WTC11 (cell line): ENCODE measurements around the gene ZNF688. TPM values are rescaled to one million over a fixed set of nuclear protein-coding genes. Genes with fewer than 3 reads are reported as not detected.

Source experiments
- ATAC-seq: fragments of 200-7000 bp; cut with Tn5 transposase; 2 replicates; pipeline ENCODE4 v1.10.0; 2021; ENCODE audit warnings: mild to moderate bottlenecking, moderate library complexity
- CTCF ChIA-PET: fragments of 300-600 bp; sonication (Branson Sonifier 250); formaldehyde crosslinking; loops from one replicate; lab custom pipeline; 2021; ENCODE audit warnings: antibody characterized with exemption; lab: Charles Lee
- POLR2A ChIA-PET: fragments of 350-600 bp; sonication (Branson Sonifier 250); formaldehyde crosslinking; loops from one replicate; lab custom pipeline; 2021; ENCODE audit warnings: antibody characterized with exemption; lab: Charles Lee
- DNase-seq: peaks from one replicate; pipeline ENCODE4 v3.0.0; 2021; ENCODE audit warnings: low spot score
- H3K27ac Mint-ChIP-seq: 2 replicates; pipeline ENCODE4 v1.8.0; 2021; ENCODE audit warnings: mixed read lengths
- H3K27me3 Mint-ChIP-seq: 2 replicates; pipeline ENCODE4 v1.8.0; 2021; ENCODE audit warnings: low read depth, mild to moderate bottlenecking, moderate library complexity, mixed read lengths
- H3K36me3 Mint-ChIP-seq: 2 replicates; pipeline ENCODE4 v1.8.0; 2021; ENCODE audit warnings: mixed read lengths
- H3K4me1 Mint-ChIP-seq: 2 replicates; pipeline ENCODE4 v1.8.0; 2022; ENCODE audit warnings: mixed read lengths
- H3K4me3 Mint-ChIP-seq: 2 replicates; pipeline ENCODE4 v1.8.0; 2021; ENCODE audit warnings: mild to moderate bottlenecking, moderate library complexity, mixed read lengths
- H3K9me3 Mint-ChIP-seq: 2 replicates; pipeline ENCODE4 v1.8.0; 2021; ENCODE audit warnings: mixed read lengths
- AR ChIP-seq: fragments of 250-450 bp; sonication (Bioruptor Pico); IDR thresholded peaks from 2 replicates; pipeline ENCODE4 v1.9.0; 2021; ENCODE audit warnings: mild to moderate bottlenecking
- E2F1 ChIP-seq: sonication (generic); formaldehyde crosslinking; IDR thresholded peaks from 2 replicates; pipeline ENCODE4 v1.8.0; 2022; ENCODE audit warnings: mild to moderate bottlenecking, missing genetic modification reagents
- EMX1 ChIP-seq: fragments of 250-450 bp; sonication (Bioruptor Pico); IDR thresholded peaks from 2 replicates; pipeline ENCODE4 v1.8.0; 2021; ENCODE audit warnings: mild to moderate bottlenecking
- FOXJ3 ChIP-seq: sonication (generic); formaldehyde crosslinking; IDR thresholded peaks from 2 replicates; pipeline ENCODE4 v1.9.0; 2021; ENCODE audit warnings: missing genetic modification reagents, mild to moderate bottlenecking, borderline replicate concordance
- FOXP1 ChIP-seq: sonication (generic); formaldehyde crosslinking; IDR thresholded peaks from 2 replicates; pipeline ENCODE4 v1.8.0; 2022; ENCODE audit warnings: missing genetic modification reagents, mild to moderate bottlenecking, moderate library complexity, borderline replicate concordance
- GRHL2 ChIP-seq: fragments of 250-450 bp; sonication (Bioruptor Pico); IDR thresholded peaks from 2 replicates; pipeline ENCODE4 v1.8.0; 2022; ENCODE audit warnings: mild to moderate bottlenecking, moderate library complexity; ENCODE audit not compliant: insufficient replicate concordance, severe bottlenecking
- JUN ChIP-seq: sonication (generic); formaldehyde crosslinking; IDR thresholded peaks from 2 replicates; pipeline ENCODE4 v1.8.0; 2023; ENCODE audit warnings: mild to moderate bottlenecking, missing genetic modification reagents
- NR3C1 ChIP-seq: sonication (generic); formaldehyde crosslinking; conservative IDR thresholded peaks from 2 replicates; pipeline ENCODE4 v1.8.1; 2023; ENCODE audit warnings: low read depth, mild to moderate bottlenecking, missing genetic modification reagents
- OVOL2 ChIP-seq: fragments of 250-450 bp; sonication (Bioruptor Pico); IDR thresholded peaks from 2 replicates; pipeline ENCODE4 v1.9.0; 2021; ENCODE audit warnings: mild to moderate bottlenecking, borderline replicate concordance
- SMAD3 ChIP-seq: sonication (generic); formaldehyde crosslinking; IDR thresholded peaks from 2 replicates; pipeline ENCODE4 v1.8.0; 2022; ENCODE audit warnings: missing genetic modification reagents, mild to moderate bottlenecking, borderline replicate concordance
- SMAD4 ChIP-seq: sonication (generic); formaldehyde crosslinking; IDR thresholded peaks from 2 replicates; pipeline ENCODE4 v1.8.0; 2022; ENCODE audit warnings: mild to moderate bottlenecking, missing genetic modification reagents
- SP1 ChIP-seq: sonication (generic); formaldehyde crosslinking; conservative IDR thresholded peaks from 2 replicates; pipeline ENCODE4 v1.8.1; 2022; ENCODE audit warnings: missing genetic modification reagents
- ZNF232 ChIP-seq: sonication (generic); formaldehyde crosslinking; IDR thresholded peaks from 2 replicates; pipeline ENCODE4 v1.8.0; 2022; ENCODE audit warnings: mild to moderate bottlenecking, missing genetic modification reagents
- ZNF423 ChIP-seq: fragments of 250-450 bp; sonication (Bioruptor Pico); IDR thresholded peaks from 2 replicates; pipeline ENCODE4 v2.1.2; 2022; ENCODE audit warnings: mild to moderate bottlenecking, moderate library complexity
- total RNA-seq: library from RNA; stranded (reverse); gene quantifications from 3 replicates; pipeline ENCODE4 v1.2.3, GENCODE V29; 2021
- TF ChIP-seq, protein P1 (sequence below): sonication (generic); formaldehyde crosslinking; IDR thresholded peaks from 2 replicates; pipeline ENCODE4 v1.8.1; 2023; ENCODE audit warnings: mild to moderate bottlenecking, moderate library complexity, missing genetic modification reagents
- TF ChIP-seq, protein P2 (sequence below): sonication (generic); formaldehyde crosslinking; IDR thresholded peaks from 2 replicates; pipeline ENCODE4 v1.8.1; 2022; ENCODE audit warnings: mild to moderate bottlenecking, moderate library complexity, missing genetic modification reagents
- TF ChIP-seq, protein P3 (sequence below): fragments of 250-450 bp; sonication (Bioruptor Pico); IDR thresholded peaks from 2 replicates; pipeline ENCODE4 v1.9.0; 2021; ENCODE audit warnings: mild to moderate bottlenecking, borderline replicate concordance

The ZNF688 gene
- total RNA-seq, 1 experiment from 2014 or later: 4.2 TPM

GRCh38 chr16:30557957-30558788 is 13.3 kb downstream of the ZNF688 start, which contains the start of gene ZNF764 (continued):
- TF ChIP-seq FOXJ3 (no peak), GRHL2 (no peak), OVOL2 (CRISPR knock-in tag) (no peak), ZNF232 (CRISPR knock-in tag) (0 out of 2 replicates have a peak, but pooled peaks have one; percentile 41), JUN (CRISPR knock-in tag) (no peak), E2F1 (CRISPR knock-in tag) (no peak), ZNF423 (CRISPR knock-in tag) (no peak), SP1 (CRISPR knock-in tag) (peak; percentile 80)
- TF ChIP-seq, protein P1, sequence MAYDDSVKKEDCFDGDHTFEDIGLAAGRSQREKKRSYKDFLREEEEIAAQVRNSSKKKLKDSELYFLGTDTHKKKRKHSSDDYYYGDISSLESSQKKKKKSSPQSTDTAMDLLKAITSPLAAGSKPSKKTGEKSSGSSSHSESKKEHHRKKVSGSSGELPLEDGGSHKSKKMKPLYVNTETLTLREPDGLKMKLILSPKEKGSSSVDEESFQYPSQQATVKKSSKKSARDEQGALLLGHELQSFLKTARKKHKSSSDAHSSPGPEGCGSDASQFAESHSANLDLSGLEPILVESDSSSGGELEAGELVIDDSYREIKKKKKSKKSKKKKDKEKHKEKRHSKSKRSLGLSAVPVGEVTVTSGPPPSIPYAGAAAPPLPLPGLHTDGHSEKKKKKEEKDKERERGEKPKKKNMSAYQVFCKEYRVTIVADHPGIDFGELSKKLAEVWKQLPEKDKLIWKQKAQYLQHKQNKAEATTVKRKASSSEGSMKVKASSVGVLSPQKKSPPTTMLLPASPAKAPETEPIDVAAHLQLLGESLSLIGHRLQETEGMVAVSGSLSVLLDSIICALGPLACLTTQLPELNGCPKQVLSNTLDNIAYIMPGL: peak; percentile 80
- TF ChIP-seq, protein P2, sequence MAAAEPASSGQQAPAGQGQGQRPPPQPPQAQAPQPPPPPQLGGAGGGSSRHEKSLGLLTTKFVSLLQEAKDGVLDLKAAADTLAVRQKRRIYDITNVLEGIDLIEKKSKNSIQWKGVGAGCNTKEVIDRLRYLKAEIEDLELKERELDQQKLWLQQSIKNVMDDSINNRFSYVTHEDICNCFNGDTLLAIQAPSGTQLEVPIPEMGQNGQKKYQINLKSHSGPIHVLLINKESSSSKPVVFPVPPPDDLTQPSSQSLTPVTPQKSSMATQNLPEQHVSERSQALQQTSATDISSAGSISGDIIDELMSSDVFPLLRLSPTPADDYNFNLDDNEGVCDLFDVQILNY (CRISPR knock-in tag): no peak; the same call in 1 of the 2 replicates

- peaks cover 18% of the 10 kb centered on the region for H3K36me3 Mint-ChIP-seq
- POLR2A ChIA-PET: interaction anchor here (0.5 to 3.5 kb wide), 7 partner anchors 15 to 86 kb away, joined by 3 to 42 read pairs (median 5); partner anchors contain the start of genes ZNF688, ZNF689 and ZNF747
- peak overlapping the region; percentile 77 for H3K4me3 Mint-ChIP-seq
- no peak for DNase-seq
- H3K4me1 Mint-ChIP-seq: peaks cover 29% of the 10 kb centered on the region
- TF ChIP-seq FOXP1 (CRISPR knock-in tag) (no peak), SMAD4 (CRISPR knock-in tag) (no peak), NR3C1 (CRISPR knock-in tag) (0 out of 2 replicates have a peak, but pooled peaks have one; percentile 54)
- TF ChIP-seq, protein P3, sequence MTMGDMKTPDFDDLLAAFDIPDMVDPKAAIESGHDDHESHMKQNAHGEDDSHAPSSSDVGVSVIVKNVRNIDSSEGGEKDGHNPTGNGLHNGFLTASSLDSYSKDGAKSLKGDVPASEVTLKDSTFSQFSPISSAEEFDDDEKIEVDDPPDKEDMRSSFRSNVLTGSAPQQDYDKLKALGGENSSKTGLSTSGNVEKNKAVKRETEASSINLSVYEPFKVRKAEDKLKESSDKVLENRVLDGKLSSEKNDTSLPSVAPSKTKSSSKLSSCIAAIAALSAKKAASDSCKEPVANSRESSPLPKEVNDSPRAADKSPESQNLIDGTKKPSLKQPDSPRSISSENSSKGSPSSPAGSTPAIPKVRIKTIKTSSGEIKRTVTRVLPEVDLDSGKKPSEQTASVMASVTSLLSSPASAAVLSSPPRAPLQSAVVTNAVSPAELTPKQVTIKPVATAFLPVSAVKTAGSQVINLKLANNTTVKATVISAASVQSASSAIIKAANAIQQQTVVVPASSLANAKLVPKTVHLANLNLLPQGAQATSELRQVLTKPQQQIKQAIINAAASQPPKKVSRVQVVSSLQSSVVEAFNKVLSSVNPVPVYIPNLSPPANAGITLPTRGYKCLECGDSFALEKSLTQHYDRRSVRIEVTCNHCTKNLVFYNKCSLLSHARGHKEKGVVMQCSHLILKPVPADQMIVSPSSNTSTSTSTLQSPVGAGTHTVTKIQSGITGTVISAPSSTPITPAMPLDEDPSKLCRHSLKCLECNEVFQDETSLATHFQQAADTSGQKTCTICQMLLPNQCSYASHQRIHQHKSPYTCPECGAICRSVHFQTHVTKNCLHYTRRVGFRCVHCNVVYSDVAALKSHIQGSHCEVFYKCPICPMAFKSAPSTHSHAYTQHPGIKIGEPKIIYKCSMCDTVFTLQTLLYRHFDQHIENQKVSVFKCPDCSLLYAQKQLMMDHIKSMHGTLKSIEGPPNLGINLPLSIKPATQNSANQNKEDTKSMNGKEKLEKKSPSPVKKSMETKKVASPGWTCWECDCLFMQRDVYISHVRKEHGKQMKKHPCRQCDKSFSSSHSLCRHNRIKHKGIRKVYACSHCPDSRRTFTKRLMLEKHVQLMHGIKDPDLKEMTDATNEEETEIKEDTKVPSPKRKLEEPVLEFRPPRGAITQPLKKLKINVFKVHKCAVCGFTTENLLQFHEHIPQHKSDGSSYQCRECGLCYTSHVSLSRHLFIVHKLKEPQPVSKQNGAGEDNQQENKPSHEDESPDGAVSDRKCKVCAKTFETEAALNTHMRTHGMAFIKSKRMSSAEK (CRISPR knock-in tag): no peak
- TF ChIP-seq, all 79 proteins: peak for 1
- peaks cover 14% of the 10 kb centered on the region for H3K27me3 Mint-ChIP-seq
- no peaks in the 10 kb centered on the region for H3K9me3 Mint-ChIP-seq
- ATAC-seq: no peak
- no peak overlapping the region for H3K27ac Mint-ChIP-seq
- CTCF ChIA-PET: interaction anchor here (0.5 to 2.8 kb wide), 8 partner anchors 14 to 380 kb away, joined by 3 to 39 read pairs (median 6); partner anchors contain the start of genes ZNF688, ZNF689 and ZNF747
Measured at GRCh38 chr16:30557707-30557956, 13.9 kb downstream of the ZNF688 start.

GRCh38 chr16:30556125-30556473 is 15.4 kb downstream of the ZNF688 start:
- Mint-ChIP-seq H3K4me1 (peaks cover 23% of the 10 kb centered on the region), H3K9me3 (no peaks in the 10 kb centered on the region), H3K4me3 (peak overlapping the region; percentile 62), H3K27ac (peak overlapping the region; percentile 85), H3K27me3 (peaks cover 2% of the 10 kb centered on the region), H3K36me3 (peaks cover 18% of the 10 kb centered on the region)
- ATAC-seq: no peak
- ChIA-PET POLR2A (interaction anchor here (3.5 kb wide), 1 partner anchor 21 kb away, joined by 42 read pairs; the partner anchor contains the start of gene ZNF747), CTCF (interaction anchor here (2.8 kb wide), 1 partner anchor 21 kb away, joined by 39 read pairs; the partner anchor contains the start of gene ZNF747)
- peak; percentile 16 for DNase-seq
- TF ChIP-seq SMAD3 (CRISPR knock-in tag): no peak
- TF ChIP-seq SP1 (CRISPR knock-in tag): no peak
- TF ChIP-seq AR (CRISPR knock-in tag): no peak
- TF ChIP-seq EMX1 (CRISPR knock-in tag): no peak
